HAP-1 (cell line): ENCODE measurements around the gene PPBP.
"Not testable (repeated sequence)": the region's sequence is repeated elsewhere in the genome, so short reads cannot be mapped to it uniquely, and the experiment has no call there.

ENCODE experiments used
- DNase-seq, 2 experiments: peaks; one replicate each; pipeline ENCODE4 v3.0.0-alpha.2; 2016 to 2020; ENCODE audit warnings: low spot score in 2 of 2
- H3K27me3 ChIP-seq: fragments of 250-450 bp; sonication (Bioruptor Pico); 2 replicates; pipeline ENCODE4 v1.5.1; 2020; ENCODE audit warnings: low read depth, mild to moderate bottlenecking, moderate library complexity
- H3K36me3 ChIP-seq: fragments of 250-450 bp; sonication (Bioruptor Pico); replicated peaks from 2 replicates; pipeline ENCODE4 v1.5.1; 2020; ENCODE audit warnings: mild to moderate bottlenecking
- H3K4me1 ChIP-seq: fragments of 250-450 bp; sonication (Bioruptor Pico); 2 replicates; pipeline ENCODE4 v1.5.1; 2020; ENCODE audit warnings: mild to moderate bottlenecking
- H3K4me3 ChIP-seq: fragments of 250-450 bp; sonication (Bioruptor Pico); 2 replicates; pipeline ENCODE4 v1.5.1; 2020; ENCODE audit warnings: mild to moderate bottlenecking, moderate library complexity
- H3K9me3 ChIP-seq: fragments of 250-450 bp; sonication (Bioruptor Pico); 2 replicates; pipeline ENCODE4 v1.5.1; 2020; ENCODE audit warnings: mild to moderate bottlenecking, moderate library complexity
- in situ Hi-C: fragments of 300-500 bp; cut with MboI; formaldehyde crosslinking; loops from 3 replicates; pipeline ENCODE4 v1.14.3; 2020; ENCODE audit warnings: low sequenced_read_pairs, inconsistent platforms, mixed read lengths

PPBP gene

GRCh38 chr4:73984736-73985527 is 3.1 kb downstream of the PPBP start:
- no peak overlapping the region for H3K4me3 ChIP-seq
- in situ Hi-C loops, result no loop called here

GRCh38 chr4:73981175-73981574 is 6.8 kb downstream of the PPBP start:
- H3K9me3 ChIP-seq, H3K36me3 ChIP-seq, DNase-seq, H3K27me3 ChIP-seq, H3K4me3 ChIP-seq, in situ Hi-C loops, H3K4me1 ChIP-seq: not testable (repeated sequence)

More at GRCh38 chr4:73984736-73985527, 3.1 kb downstream of the PPBP start:
- Histone ChIP-seq H3K27me3 (no peaks in the 10 kb centered on the region), H3K36me3 (no peaks in the 10 kb centered on the region), H3K4me1 (peaks cover 5% of the 10 kb centered on the region; the same call in 1 of the 2 replicates), H3K9me3 (no peaks in the 10 kb centered on the region)
- peak; percentile 10 to 46 for DNase-seq

GRCh38 chr4:73979407-73979957 is 8.5 kb downstream of the PPBP start:
- H3K27me3 ChIP-seq, result no peaks in the 10 kb centered on the region
- in situ Hi-C loops, result no loop called here
- no peak for DNase-seq

GRCh38 chr4:73978886-73979285 is 9.1 kb downstream of the PPBP start:
- no peak for DNase-seq
- H3K9me3 ChIP-seq, result no peaks in the 10 kb centered on the region
- no peaks in the 10 kb centered on the region for H3K4me1 ChIP-seq
- no peaks in the 10 kb centered on the region for H3K27me3 ChIP-seq
- no peaks in the 10 kb centered on the region for H3K36me3 ChIP-seq
- H3K4me3 ChIP-seq, result no peak overlapping the region
- in situ Hi-C loops, result no loop called here

More at GRCh38 chr4:73979407-73979957, 8.5 kb downstream of the PPBP start:
- Histone ChIP-seq H3K4me3 (no peak overlapping the region), H3K36me3 (no peaks in the 10 kb centered on the region), H3K9me3 (no peaks in the 10 kb centered on the region), H3K4me1 (no peaks in the 10 kb centered on the region)

- Histone ChIP-seq H3K9me3 (no peaks in the 10 kb centered on the region), H3K4me1 (no peaks in the 10 kb centered on the region), H3K27me3 (no peaks in the 10 kb centered on the region), H3K36me3 (no peaks in the 10 kb centered on the region), H3K4me3 (no peak overlapping the region)
- DNase-seq, result no peak
- in situ Hi-C loops, result no loop called here
Measured at GRCh38 chr4:73976716-73977115, 11.3 kb downstream of the PPBP start.

- Histone ChIP-seq H3K4me3 (no peak overlapping the region), H3K36me3 (no peaks in the 10 kb centered on the region), H3K27me3 (no peaks in the 10 kb centered on the region), H3K9me3 (no peaks in the 10 kb centered on the region), H3K4me1 (no peaks in the 10 kb centered on the region)
- in situ Hi-C loops, result no loop called here
- DNase-seq, result no peak
Measured at GRCh38 chr4:73976217-73976616, 11.8 kb downstream of the PPBP start.

- no peaks in the 10 kb centered on the region for H3K4me1 ChIP-seq
- in situ Hi-C loops, result no loop called here
- no peak overlapping the region for H3K4me3 ChIP-seq
- H3K9me3 ChIP-seq, result no peaks in the 10 kb centered on the region
- H3K27me3 ChIP-seq, result no peaks in the 10 kb centered on the region
- H3K36me3 ChIP-seq, result no peaks in the 10 kb centered on the region
- no peak for DNase-seq
Measured at GRCh38 chr4:73974352-73974751, 13.6 kb downstream of the PPBP start.

- in situ Hi-C loops, result no loop called here
- H3K36me3 ChIP-seq, result no peaks in the 10 kb centered on the region
- no peaks in the 10 kb centered on the region for H3K27me3 ChIP-seq
- no peak for DNase-seq
- no peak overlapping the region for H3K4me3 ChIP-seq
- H3K4me1 ChIP-seq, result no peaks in the 10 kb centered on the region
- no peaks in the 10 kb centered on the region for H3K9me3 ChIP-seq
Measured at GRCh38 chr4:73970945-73971344, 17.0 kb downstream of the PPBP start.

- no peaks in the 10 kb centered on the region for H3K27me3 ChIP-seq
- in situ Hi-C loops, result no loop called here
- H3K4me3 ChIP-seq, result no peak overlapping the region
- no peaks in the 10 kb centered on the region for H3K9me3 ChIP-seq
- DNase-seq, result no peak
- H3K36me3 ChIP-seq, result no peaks in the 10 kb centered on the region
- H3K4me1 ChIP-seq, result no peaks in the 10 kb centered on the region
Measured at GRCh38 chr4:73970011-73970410, 18.0 kb downstream of the PPBP start.

- H3K27me3 ChIP-seq, result no peaks in the 10 kb centered on the region
- H3K4me3 ChIP-seq, result no peak overlapping the region
- no peaks in the 10 kb centered on the region for H3K36me3 ChIP-seq
- in situ Hi-C loops, result no loop called here
- DNase-seq, result no peak
- no peaks in the 10 kb centered on the region for H3K9me3 ChIP-seq
- no peaks in the 10 kb centered on the region for H3K4me1 ChIP-seq
Measured at GRCh38 chr4:73967866-73968265, 20.1 kb downstream of the PPBP start.

- DNase-seq, result no peak
- H3K9me3 ChIP-seq, result no peaks in the 10 kb centered on the region
- in situ Hi-C loops, result no loop called here
- H3K27me3 ChIP-seq, result no peaks in the 10 kb centered on the region
- no peaks in the 10 kb centered on the region for H3K36me3 ChIP-seq
- H3K4me1 ChIP-seq, result no peaks in the 10 kb centered on the region
- H3K4me3 ChIP-seq, result no peak overlapping the region
Measured at GRCh38 chr4:73964862-73965611, 23.0 kb downstream of the PPBP start.

- H3K4me3 ChIP-seq, result no peak overlapping the region
- no peaks in the 10 kb centered on the region for H3K27me3 ChIP-seq
- no peaks in the 10 kb centered on the region for H3K9me3 ChIP-seq
- H3K4me1 ChIP-seq, result no peaks in the 10 kb centered on the region
- in situ Hi-C loops, result no loop called here
- no peaks in the 10 kb centered on the region for H3K36me3 ChIP-seq
- no peak for DNase-seq
Measured at GRCh38 chr4:73962724-73963123, 25.3 kb downstream of the PPBP start.

- in situ Hi-C loops, H3K27me3 ChIP-seq, H3K36me3 ChIP-seq, H3K4me1 ChIP-seq, H3K9me3 ChIP-seq, DNase-seq, H3K4me3 ChIP-seq: not testable (repeated sequence)
Measured at GRCh38 chr4:73959041-73959440, 28.9 kb downstream of the PPBP start.

- no peaks in the 10 kb centered on the region for H3K36me3 ChIP-seq
- no peaks in the 10 kb centered on the region for H3K9me3 ChIP-seq
- in situ Hi-C loops, result no loop called here
- no peak for DNase-seq
- H3K4me1 ChIP-seq, result no peaks in the 10 kb centered on the region
- H3K27me3 ChIP-seq, result no peaks in the 10 kb centered on the region
- H3K4me3 ChIP-seq, result no peak overlapping the region
Measured at GRCh38 chr4:73952352-73952751, 35.6 kb downstream of the PPBP start.
